ENCODE measurements around the gene POM121. TPM values are rescaled to one million over a fixed set of nuclear protein-coding genes. Genes with fewer than 3 reads are reported as not detected.
"Not testable (repeated sequence)": the region's sequence is repeated elsewhere in the genome, so short reads cannot be mapped to it uniquely, and the experiment has no call there.

The POM121 gene
- total RNA-seq, 2 donors from 2014 or later, result 21.5 to 25.5 TPM

GRCh38 chr7:72995484-72995883, 70.6 kb downstream of the POM121 start:
- H3K36me3 ChIP-seq; H3K27ac ChIP-seq; ATAC-seq (ENCODE audit: insufficient number of reproducible peaks, low FRiP score, low read depth); DNase-seq (ENCODE audit: low spot score); H3K4me3 ChIP-seq; H3K27me3 ChIP-seq (replicated peaks; ENCODE audit: insufficient read depth); H3K4me1 ChIP-seq (ENCODE audit: control insufficient read depth in 1 of 2, low read depth in 2 of 2); H3K9me3 ChIP-seq: not testable (repeated sequence)

- H3K27me3 ChIP-seq (replicated peaks; ENCODE audit: insufficient read depth); H3K9me3 ChIP-seq; H3K27ac ChIP-seq; H3K4me1 ChIP-seq (ENCODE audit: control insufficient read depth in 1 of 2, low read depth in 2 of 2); ATAC-seq (ENCODE audit: insufficient number of reproducible peaks, low FRiP score, low read depth); H3K36me3 ChIP-seq; DNase-seq (ENCODE audit: low spot score); H3K4me3 ChIP-seq: not testable (repeated sequence)
Observed at GRCh38 chr7:72997447-72997846, 72.6 kb downstream of the POM121 start.

- H3K9me3 ChIP-seq; H3K4me1 ChIP-seq (ENCODE audit: control insufficient read depth in 1 of 2, low read depth in 2 of 2); H3K36me3 ChIP-seq; ATAC-seq (ENCODE audit: insufficient number of reproducible peaks, low FRiP score, low read depth); DNase-seq (ENCODE audit: low spot score); H3K27me3 ChIP-seq (replicated peaks; ENCODE audit: insufficient read depth); H3K27ac ChIP-seq; H3K4me3 ChIP-seq: not testable (repeated sequence)
Observed at GRCh38 chr7:72997887-72998468, 73.1 kb downstream of the POM121 start.

Other genes with a start within 250 kb of the POM121 start
- gene TYW1B, start 96.9 kb upstream of the POM121 start, total RNA-seq, result 1 to 10 TPM; 1.1 to 6.8 TPM
- not detected for gene TRIM74, start 44.4 kb downstream of the POM121 start, total RNA-seq
- not detected for gene SPDYE8, start 104.7 kb downstream of the POM121 start, total RNA-seq
- not detected for gene SPDYE11, start 132.8 kb downstream of the POM121 start, total RNA-seq
- gene SPDYE9, start 160.9 kb downstream of the POM121 start, total RNA-seq, result not detected

Measured in thoracic aorta (tissue), 2 donors.